GM21423 (cell line): Measurements from ENCODE around the gene UBAP1.
"Not testable (repeated sequence)": the region's sequence is repeated elsewhere in the genome, so short reads cannot be mapped to it uniquely, and the experiment has no call there.

Source experiments
- ATAC-seq: cut with Tn5 transposase; IDR thresholded peaks from one replicate; pipeline ENCODE4 v1.9.1; 2021; ENCODE audit warnings: mild to moderate bottlenecking, moderate library complexity; ENCODE audit not compliant: unreplicated experiment

The UBAP1 gene

DNA sequence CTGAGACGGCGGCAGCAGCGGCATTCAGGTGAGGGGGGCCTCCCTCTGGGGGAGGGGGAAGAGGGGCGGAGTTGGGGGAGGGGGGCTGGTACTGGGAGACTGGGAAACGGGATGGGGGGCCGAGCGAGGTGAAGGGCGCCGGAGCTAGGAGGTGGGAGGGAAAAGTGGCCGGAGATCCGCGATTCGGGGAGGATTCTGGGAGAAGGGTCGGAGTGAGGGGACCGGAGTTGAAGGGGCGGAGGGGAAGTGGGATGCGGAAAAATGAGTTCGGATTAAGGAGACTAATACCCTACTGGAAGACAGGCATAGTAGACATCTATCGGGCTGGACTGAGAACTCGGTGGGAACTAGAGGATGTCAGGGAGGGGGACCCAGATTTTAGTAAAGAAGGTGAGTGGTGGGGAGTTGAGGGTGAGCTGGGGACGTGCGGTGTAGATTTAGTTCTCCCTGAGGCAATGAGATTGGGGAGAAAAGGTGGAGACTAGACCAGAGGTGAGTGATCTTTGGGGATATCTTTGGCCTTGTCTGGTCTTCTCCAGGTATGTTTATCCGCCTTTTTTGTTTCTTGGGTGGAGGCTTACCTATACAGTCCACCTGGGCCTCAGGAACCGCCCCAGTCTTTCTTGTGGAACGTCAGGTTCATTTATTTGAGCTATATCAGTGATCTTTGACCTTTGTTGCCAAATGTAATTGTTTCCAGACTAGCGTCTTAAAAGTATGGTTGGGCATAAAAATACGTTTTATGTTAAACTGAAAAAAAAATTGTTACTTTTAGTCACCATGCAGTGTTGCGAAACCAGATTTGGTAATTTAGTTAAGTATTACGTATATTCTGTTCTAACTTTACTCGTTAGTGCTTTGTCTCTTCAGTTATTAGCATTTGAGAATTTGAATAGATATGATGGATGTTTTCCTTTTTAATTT, 632 bp downstream of the UBAP1 start:
- ATAC-seq: peak; percentile 1

DNA sequence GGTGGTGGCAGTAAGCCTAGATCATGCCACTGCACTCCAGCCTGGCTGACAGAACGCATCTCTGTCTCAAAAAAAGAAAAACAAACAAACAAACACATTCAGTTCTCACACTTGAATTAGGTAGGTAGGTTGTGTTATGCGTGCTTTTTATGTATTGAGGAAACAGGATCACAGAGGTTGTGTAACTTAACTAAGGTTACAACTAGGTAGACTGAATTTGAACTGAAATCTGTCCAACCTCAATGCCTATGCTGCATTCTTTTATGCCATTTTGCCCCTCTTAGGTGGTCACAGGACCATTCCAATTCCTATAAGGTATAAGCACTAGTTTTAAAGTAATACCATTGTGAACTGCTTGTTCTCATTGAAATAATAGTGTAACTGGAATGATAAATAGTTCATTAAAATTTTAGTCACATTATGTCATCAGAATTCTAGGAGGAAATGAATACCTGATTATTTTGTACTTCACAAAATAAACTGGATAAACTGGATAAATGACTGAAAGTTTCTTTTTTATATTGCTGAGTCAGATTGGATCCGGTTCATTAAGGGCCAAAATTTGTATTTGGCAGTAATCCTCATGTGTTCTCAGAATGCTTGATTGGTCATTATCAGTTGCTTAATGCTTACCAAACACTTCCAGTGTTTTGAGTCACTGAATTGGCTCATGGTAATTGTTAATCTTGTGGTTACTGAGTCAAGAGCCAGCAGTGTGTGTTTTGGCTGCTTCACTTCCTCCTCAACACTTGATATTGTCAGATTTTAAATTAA, 7.1 kb downstream of the UBAP1 start:
- ATAC-seq: peak; percentile 91

DNA sequence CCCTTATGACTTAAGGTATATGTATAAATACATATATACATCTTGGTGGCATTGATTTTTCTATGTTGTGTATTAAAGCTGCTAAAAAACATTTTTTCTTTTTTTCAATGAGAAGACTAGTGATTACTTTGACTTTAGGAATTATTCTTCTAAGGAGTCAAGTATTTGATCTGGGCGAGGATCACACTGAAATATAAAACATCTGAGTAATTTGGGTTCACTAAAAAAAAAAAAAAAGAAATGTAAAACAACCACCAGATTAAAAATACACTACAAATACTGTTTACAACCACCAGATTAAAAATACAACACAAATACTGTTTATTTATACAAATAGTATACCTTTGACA, 9.0 kb downstream of the UBAP1 start:
- no peak for ATAC-seq

DNA sequence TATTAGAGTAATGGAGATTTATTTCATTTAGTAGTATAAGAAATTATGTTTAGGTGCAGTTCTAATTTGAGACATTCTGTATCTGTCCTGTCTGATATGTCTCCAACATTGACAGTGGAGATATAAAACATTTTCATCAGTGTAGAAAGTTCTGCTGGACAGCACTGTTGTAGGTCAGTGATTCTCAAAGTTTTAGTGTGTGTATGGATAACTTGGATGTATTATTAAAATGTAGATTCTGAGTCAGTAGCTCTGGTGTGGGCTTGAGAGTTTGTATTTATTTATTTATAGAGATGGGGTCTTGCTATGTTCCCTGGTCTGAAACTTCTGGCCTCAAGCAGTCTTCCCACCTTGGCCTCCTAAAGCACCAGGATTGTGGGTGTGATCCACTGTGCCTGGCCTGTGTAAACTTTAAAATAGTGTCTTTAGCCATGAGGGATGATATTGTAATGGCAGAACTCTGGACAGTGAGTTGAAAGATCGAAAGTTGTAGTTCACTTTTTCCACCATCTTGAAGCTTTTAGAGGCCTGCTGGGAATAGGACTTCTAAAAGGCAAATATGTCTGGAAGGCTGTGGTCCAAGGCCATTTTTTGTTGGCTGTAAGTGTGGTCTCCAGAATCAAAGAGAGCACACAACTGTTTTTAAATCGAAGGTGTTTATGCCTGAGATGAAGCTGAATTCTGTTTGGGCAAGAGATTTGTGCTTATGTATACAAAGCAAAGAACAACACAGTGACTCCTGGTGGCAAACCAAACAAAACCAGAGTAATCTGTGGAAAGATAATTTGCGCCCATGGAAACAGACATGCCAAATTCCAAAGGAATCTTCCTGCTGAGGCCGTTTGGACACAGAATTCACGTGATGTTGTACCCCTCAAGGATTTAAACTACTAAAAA, 12.4 kb downstream of the UBAP1 start:
- ATAC-seq: no peak

DNA sequence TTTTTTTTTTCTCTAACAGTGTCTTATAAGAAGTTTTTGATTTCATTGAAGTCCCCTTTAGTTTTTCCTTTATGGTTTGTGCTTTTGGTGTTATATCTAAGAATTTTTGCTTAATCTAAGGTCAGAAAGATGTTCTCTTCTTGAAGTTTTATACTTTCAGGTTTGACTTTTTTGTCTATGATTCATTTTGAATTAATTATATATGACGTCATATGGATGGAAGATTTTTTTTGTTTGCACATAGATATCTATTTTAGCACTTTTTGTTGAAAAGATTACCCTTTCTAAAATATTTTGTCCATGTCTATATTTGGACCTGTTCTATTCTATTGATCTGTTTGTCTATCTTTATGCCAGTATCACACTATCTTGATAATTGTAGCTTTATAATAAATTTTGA, 16.3 kb downstream of the UBAP1 start:
- ATAC-seq: no peak

DNA sequence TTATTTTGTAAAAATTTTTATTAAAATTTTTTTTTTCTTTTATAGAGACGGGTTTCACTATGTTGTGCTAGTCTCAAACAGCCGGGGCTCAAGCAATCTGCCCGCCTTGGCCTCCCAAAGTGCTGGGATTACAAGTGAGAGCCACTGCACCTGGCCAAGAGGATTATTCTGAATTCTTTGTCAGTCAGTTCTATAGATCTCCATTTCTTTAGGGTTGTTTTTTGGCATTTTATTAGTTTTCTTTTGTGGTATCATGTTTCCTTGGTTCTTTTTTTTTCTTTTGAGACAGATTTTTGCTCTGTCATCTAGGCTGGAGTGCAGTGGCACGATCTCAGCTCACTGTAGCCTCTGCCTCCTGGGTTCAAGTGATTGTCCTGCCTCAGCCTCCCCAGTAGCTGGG, 18.4 kb downstream of the UBAP1 start:
- ATAC-seq: not testable (repeated sequence)

DNA sequence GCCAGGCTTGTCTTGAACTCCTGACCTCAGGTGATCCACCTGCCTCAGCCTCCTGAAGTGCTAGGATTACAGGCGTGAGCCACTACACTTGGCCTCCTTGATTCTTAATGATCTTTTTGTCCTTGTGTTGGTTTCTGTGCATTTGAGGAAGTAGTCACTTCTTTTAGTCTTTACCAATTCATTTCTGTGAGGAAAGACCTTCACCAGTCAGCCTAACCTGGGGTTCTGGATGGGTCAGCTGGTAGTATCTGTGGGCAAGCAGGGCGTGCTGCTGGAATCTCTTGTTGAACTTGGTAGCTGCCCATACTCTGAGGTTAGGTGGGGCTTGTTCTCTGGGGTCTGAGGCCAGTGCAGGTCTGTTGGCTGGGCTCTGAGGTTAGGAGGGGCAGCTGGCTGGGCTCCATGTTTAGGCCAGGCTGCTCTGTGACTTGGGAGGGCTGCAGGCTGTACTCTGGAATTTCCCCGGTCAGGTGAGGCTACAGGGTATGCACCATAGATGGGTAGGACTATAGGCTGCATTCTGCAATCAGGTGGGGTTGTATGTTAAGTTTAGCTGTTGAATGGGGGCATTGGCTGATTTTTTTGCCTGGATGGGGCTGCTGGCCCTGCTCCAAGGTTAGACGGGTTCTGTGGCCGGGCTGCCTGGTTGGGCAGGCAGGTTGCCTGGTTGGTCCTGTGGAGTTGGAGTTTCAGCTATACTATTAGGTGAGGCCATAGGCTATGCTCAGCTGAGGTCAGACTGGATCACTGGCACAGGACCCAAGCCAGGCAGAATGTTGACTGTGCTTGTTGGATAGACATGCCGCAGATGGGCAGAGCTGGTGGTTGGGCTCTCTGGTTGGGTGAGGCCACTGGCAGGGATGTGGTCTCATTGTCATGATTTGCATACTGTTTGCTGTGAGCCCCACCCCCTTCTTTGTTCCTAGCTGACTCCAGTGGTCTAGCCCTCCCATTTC, 19.2 kb downstream of the UBAP1 start:
- ATAC-seq: no peak

DNA sequence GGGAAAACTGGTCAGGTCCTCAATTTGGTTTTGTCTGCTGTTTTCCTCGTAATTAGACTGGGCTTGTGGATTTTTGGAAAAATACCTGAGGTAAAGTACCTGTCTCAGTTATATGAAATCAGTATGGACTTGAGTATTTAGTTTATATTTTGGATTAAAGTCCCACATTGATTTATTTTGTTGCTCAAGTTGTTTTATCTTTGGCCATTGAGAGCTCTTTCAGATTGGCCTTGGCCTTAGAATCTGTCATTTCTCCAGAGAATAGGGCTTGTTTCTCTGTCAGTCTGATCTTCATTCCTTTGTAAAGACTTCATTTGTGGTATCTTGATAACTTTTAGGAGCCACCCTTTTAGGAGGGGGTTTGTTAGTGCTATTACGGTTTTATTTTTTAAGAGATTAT, 21.2 kb downstream of the UBAP1 start:
- no peak for ATAC-seq

DNA sequence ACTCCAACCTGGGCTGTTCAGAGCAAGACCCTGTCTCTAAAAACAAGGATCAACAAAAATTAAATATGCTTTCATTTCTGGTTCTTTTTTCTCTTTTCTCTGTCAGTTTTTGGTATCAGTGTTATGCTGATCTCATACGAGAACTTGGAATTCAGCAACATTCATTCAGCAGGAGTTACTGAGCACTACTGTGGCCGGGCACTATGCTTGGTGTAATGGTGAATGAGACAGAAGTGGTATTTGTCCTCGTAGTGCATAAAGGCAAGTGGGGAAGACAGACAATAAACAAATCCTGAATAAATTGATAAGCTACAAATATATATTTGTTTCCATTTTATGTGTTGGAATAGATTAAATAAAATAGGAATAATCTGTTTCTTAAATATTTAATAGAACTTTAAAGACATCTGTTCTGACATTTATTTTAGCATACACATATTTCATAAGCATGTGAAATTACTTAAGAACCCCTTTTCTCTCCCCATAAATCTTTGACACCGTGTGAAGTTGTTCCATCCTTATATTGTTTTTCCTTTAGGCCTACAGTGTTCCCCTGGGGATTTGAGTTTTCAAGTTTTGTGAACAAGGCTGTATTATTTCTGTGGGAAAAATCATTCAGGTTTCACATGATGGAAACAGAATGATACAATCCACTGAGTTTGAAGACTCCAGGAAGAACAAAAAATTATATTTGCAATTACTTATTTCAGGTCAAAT, 24.6 kb downstream of the UBAP1 start:
- ATAC-seq: no peak

DNA sequence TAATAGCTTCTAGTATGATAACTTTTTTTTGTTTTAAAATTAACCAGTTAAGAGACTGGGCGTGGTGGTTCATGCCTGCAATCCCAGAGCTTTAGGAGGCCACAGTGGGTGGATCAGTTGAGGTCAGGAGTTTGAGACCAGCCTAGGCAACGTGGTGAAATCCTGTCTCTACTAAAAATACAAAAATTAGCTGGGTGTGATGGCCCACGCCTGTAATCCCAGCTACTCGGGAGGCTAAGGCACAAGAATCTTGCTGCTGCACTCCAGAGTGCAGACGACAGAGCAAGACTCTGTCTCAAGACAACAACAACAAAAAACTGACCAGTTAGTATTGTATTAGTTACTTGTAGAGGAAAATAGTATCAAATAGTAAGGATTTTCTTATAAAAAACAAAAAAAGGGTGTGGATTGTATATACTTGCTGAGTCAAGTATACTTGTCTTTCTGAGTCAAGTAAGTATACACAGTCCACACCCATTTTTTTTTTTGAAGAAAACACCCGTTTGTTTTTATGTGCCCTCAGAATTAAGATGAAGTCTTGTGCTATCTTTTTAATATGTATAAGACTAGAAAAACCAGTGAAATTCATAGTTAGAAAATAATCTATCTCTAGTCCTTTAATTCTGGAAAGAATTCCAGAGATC, 25.3 kb downstream of the UBAP1 start:
- no peak for ATAC-seq

DNA sequence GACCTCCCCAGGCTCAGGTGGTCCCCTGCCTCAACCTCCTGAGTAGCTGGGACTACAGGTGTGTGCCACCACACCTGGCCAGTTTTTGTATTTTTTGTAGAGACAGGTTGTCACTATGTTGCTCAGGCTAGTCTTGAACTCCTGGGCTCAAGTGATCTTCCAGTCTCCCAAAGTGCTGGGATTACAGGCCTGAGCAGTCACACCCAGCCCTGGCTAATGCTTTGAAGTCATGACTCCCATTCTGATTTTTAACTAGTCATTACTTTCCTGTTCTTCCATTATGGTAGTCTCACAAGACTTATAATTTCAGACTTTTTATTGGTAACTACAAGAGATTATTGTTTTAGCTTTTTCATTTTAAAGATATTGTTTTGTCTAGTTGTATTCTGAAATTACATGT, 26.3 kb downstream of the UBAP1 start:
- no peak for ATAC-seq

DNA sequence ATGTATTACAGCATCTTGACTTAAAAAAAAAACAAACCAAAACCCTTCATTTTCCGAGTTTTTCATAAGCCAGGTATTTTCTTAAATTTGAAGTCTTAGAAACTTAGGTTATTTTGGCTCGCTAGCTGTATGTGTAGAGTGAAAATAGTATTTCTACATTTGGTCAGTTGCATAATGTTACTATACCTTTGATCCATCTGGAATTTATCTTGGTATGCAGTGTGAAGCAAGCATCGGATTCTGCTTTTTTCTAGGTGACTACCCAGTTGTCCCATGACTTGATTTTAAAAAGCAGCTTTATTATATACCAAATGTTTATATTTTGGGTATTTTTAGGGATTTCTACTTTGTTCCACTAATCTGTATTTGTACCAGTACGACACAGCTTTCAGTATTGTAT, 27.7 kb downstream of the UBAP1 start:
- ATAC-seq: no peak

DNA sequence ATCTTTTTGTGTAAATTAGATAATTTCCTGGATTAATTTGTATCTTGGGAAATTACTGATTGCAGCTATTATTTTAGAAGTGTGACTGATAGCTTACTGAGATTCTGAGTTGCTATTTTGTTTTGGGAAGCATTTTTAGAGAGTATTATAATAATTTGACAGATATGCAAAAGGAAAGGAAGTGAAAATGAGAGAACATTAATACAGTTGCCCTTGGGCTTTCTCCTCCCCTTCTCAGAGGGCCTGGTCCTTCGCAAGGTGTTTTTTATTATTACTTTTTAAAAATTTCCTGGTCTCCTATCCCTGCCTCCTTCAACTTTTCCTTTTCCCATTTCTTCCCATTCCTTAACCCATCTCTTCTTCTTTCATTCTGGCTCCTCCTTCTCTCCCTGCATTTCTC, 32.6 kb downstream of the UBAP1 start:
- ATAC-seq: no peak

DNA sequence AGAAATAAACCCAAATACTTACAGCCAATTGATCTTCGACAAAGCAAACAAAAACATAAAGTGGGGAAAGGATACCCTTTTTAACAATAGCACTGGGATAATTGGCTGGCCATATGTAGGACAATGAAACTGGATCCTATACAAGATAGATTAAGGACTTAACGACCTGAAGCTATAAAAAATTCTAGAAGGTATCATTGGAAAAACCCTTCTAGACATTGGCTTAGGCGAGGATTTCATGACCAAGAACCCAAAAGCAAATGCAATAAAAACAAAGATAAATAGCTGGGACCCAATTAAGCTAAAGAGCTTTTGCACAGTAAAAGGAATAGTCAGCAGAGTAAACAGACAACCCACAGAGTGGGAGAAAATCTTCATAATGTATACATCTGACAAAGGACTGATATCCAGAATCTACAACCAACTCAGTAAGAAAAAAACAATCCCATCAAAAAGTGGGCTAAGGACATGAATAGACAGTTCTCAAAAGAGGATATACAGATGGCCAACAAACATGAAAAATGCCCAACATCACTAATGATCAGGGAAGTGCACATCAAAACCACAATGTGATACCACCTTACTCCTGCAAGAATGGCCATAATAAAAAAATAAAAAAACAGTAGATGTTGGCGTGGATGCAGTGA, 35.6 kb downstream of the UBAP1 start:
- not testable (repeated sequence) for ATAC-seq

DNA sequence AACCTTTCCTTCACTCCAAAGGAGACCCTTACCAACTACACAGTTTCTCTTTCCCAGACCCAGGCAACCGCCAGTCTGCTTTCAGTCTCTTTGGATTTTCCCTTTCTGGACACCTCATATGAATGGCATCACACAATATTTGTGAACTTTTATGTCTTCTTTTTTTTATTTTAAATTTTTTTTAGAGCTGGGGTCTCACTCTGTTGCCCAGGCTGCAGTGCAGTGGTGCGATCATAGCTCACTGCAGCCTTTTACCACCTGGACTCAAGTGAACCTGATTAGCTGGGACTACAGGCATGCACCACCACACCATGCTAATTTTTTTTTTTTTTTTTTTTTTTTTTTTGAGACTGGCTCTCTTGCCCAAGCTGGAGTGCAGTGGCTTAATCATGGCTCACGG, 37.5 kb downstream of the UBAP1 start:
- no peak for ATAC-seq

DNA sequence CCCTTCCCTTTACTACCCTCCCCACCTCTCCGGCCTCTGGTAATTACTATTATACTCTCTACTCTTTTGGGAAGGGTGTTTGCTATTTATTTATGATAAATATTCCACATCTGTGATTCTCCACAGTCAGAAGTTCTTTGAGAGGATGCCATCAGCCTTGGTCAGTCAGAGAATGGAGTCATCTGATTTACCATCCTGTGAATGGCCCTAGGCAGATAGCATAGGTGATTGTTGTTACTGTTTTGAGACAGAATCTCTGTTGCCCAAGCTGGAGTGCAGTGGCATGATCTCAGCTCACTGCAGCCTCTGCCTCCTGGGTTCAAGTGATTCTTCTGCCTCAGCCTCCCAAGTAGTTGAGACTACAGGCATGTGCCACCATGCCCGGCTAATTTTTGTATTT, 38.2 kb downstream of the UBAP1 start:
- not testable (repeated sequence) for ATAC-seq

DNA sequence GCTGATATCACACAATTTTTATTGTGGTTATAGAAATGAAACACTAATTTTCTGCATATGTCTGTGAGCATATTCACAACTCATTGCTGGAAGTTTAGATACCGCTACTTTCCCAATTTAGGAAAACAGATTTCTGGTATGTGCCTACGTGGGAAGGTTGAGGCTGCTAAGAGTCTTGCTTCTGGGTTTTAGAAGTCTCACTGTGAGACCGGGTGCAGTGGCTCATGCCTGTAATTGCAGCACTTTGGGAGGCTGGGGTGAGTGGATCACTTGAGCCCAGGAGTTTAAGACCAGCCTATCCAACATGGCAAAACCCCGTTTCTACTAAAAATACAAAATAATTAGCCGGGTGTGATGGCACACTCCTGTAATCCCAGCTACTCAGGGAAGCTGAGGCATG, 39.6 kb downstream of the UBAP1 start:
- ATAC-seq: no peak

DNA sequence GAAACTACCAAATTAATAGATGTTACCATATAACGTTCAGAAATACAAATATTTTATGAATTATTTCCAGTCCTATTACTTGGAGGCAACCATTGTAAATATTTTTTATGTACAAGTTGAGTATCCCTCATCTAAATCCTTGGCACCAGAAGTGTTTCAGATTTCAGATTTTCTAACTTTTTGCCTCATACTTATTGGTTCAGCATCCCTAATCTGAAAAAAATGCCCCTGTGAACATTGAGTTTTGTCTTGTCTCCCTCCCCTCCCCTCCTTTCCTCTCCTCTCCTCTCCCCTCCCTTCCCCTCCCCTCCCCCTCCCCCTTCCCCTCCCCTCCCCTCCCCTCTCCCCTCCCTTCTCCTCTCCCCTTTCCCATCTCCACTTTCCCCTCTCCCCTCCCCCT, 40.6 kb downstream of the UBAP1 start:
- ATAC-seq: no peak
